ENCODE data around the gene ADARB2. TPM values are rescaled to one million over a fixed set of nuclear protein-coding genes. Genes with fewer than 3 reads are reported as not detected.

The ADARB2 gene
- total RNA-seq, 2 donors from 2014 or later = not detected

- intact Hi-C loops (cut with DNase I) = no loop called here
- peak; percentile 62 for DNase-seq (ENCODE audit: low spot score)
Observed at GRCh38 chr10:1564791-1565190, 172.5 kb downstream of the ADARB2 start.

GRCh38 chr10:1563028-1563427 is 174.3 kb downstream of the ADARB2 start:
- peak; percentile 35 for DNase-seq (ENCODE audit: low spot score)

GRCh38 chr10:1561731-1562337 is 175.5 kb downstream of the ADARB2 start:
- DNase-seq (ENCODE audit: low spot score) = peak; percentile 72
- intact Hi-C loops (cut with DNase I) = no loop called here

More at GRCh38 chr10:1563028-1563427, 174.3 kb downstream of the ADARB2 start:
- intact Hi-C loops (cut with DNase I) = no loop called here

- DNase-seq (ENCODE audit: low spot score) = peak; percentile 50
- intact Hi-C loops (cut with DNase I) = no loop called here
Observed at GRCh38 chr10:1560535-1561192, 176.7 kb downstream of the ADARB2 start.

GRCh38 chr10:1559761-1560160 is 177.6 kb downstream of the ADARB2 start:
- DNase-seq (ENCODE audit: low spot score) = peak; percentile 57
- intact Hi-C loops (cut with DNase I) = no loop called here

GRCh38 chr10:1559311-1559710 is 178.0 kb downstream of the ADARB2 start:
- intact Hi-C loops (cut with DNase I) = no loop called here
- peak; percentile 54 for DNase-seq (ENCODE audit: low spot score)

GRCh38 chr10:1558906-1559305 is 178.4 kb downstream of the ADARB2 start:
- DNase-seq (ENCODE audit: low spot score) = no peak
- intact Hi-C loops (cut with DNase I) = no loop called here

GRCh38 chr10:1557081-1557480 is 180.2 kb downstream of the ADARB2 start:
- peak; percentile 50 for DNase-seq (ENCODE audit: low spot score)
- intact Hi-C loops (cut with DNase I) = no loop called here

GRCh38 chr10:1556496-1556895 is 180.8 kb downstream of the ADARB2 start:
- intact Hi-C loops (cut with DNase I) = no loop called here
- peak; percentile 66 for DNase-seq (ENCODE audit: low spot score)

- DNase-seq (ENCODE audit: low spot score) = peak; percentile 50
Observed at GRCh38 chr10:1553951-1554350, 183.4 kb downstream of the ADARB2 start.

GRCh38 chr10:1552881-1553670 is 184.2 kb downstream of the ADARB2 start:
- intact Hi-C loops (cut with DNase I) = no loop called here
- peak; percentile 76 for DNase-seq (ENCODE audit: low spot score)

More at GRCh38 chr10:1553951-1554350, 183.4 kb downstream of the ADARB2 start:
- intact Hi-C loops (cut with DNase I) = no loop called here

GRCh38 chr10:1552406-1552805 is 184.9 kb downstream of the ADARB2 start:
- intact Hi-C loops (cut with DNase I) = no loop called here

GRCh38 chr10:1551636-1552338 is 185.5 kb downstream of the ADARB2 start:
- intact Hi-C loops (cut with DNase I) = no loop called here
- peak; percentile 76 for DNase-seq (ENCODE audit: low spot score)

More at GRCh38 chr10:1552406-1552805, 184.9 kb downstream of the ADARB2 start:
- peak; percentile 40 for DNase-seq (ENCODE audit: low spot score)

- no peak for DNase-seq (ENCODE audit: low spot score)
- intact Hi-C loops (cut with DNase I) = no loop called here
Observed at GRCh38 chr10:1550616-1551015, 186.7 kb downstream of the ADARB2 start.

GRCh38 chr10:1550291-1550595 is 187.1 kb downstream of the ADARB2 start:
- DNase-seq (ENCODE audit: low spot score) = no peak
- intact Hi-C loops (cut with DNase I) = no loop called here

GRCh38 chr10:1549591-1550290 is 187.6 kb downstream of the ADARB2 start:
- intact Hi-C loops (cut with DNase I) = no loop called here
- peak; percentile 55 for DNase-seq (ENCODE audit: low spot score)

GRCh38 chr10:1548596-1548995 is 188.7 kb downstream of the ADARB2 start:
- DNase-seq (ENCODE audit: low spot score) = peak; percentile 55
- intact Hi-C loops (cut with DNase I) = no loop called here

GRCh38 chr10:1548146-1548545 is 189.2 kb downstream of the ADARB2 start:
- DNase-seq (ENCODE audit: low spot score) = peak; percentile 37
- intact Hi-C loops (cut with DNase I) = no loop called here

GRCh38 chr10:1546431-1547110 is 190.8 kb downstream of the ADARB2 start:
- peak; percentile 58 for DNase-seq (ENCODE audit: low spot score)
- intact Hi-C loops (cut with DNase I) = no loop called here

Data from posterior vena cava (tissue), 2 donors.